HCT116 (cell line): ENCODE data around the gene SYNRG. TPM values are rescaled to one million over a fixed set of nuclear protein-coding genes. Genes with fewer than 3 reads are reported as not detected.
A peak's percentile ranks its signal among the peaks of the same experiment; 100 is the strongest.

Experiments
- ATAC-seq: fragments of 200-7000 bp; cut with Tn5 transposase; 2 replicates; pipeline ENCODE4 v1.9.1; 2020; ENCODE audit warnings: mild to moderate bottlenecking, moderate library complexity
- BruUV-seq: library from RNA; stranded (reverse); fragments of 400-500 nt; replicated peaks from 2 replicates; lab custom pipeline; 2021; lab: Mats Ljungman, UMichigan
- CTCF ChIA-PET: fragments of 300-600 bp; sonication (Branson Sonifier 250); formaldehyde crosslinking; loops from one replicate; lab custom pipeline; 2021; ENCODE audit warnings: antibody characterized with exemption; lab: Charles Lee
- POLR2A ChIA-PET: fragments of 300-600, 350-600 bp; sonication (Branson Sonifier 250); formaldehyde crosslinking; loops from one replicate; lab custom pipeline; 2021; ENCODE audit warnings: antibody characterized with exemption; lab: Charles Lee
- RAD21 ChIA-PET, 2 experiments: fragments of 300-600 bp; sonication (Branson Sonifier 250); formaldehyde crosslinking; loops; one replicate each; lab custom pipeline; 2023; ENCODE audit warnings: low total read pairs in 2 of 2; ENCODE audit not compliant: uncharacterized antibody in 2 of 2, unreplicated experiment in 2 of 2, low non-redundant PET in 1 of 2; lab: Charles Lee
- DNase-seq: peaks from one replicate; pipeline ENCODE4 v3.0.0-alpha.2; 2010; ENCODE audit warnings: low read depth, low spot score
- H2AFZ ChIP-seq: fragments of 200-600 bp; shearing (Covaris generic), sonication (generic); 2 replicates; pipeline ENCODE4 v1.6.1; 2017; ENCODE audit warnings: low read depth, mixed run types, mixed read lengths, antibody characterized with exemption, low read length; ENCODE audit not compliant: poor library complexity, severe bottlenecking
- H3K27ac ChIP-seq: 2 replicates; pipeline ENCODE4 v1.5.1; 2012; ENCODE audit warnings: low read depth, low read length
- H3K27me3 ChIP-seq: fragments of 200-600 bp; sonication (generic); 2 replicates; pipeline ENCODE4 v1.6.1; 2016; ENCODE audit warnings: mixed run types, low read length, mixed read lengths; ENCODE audit not compliant: insufficient read depth
- H3K36me3 ChIP-seq, 2 experiments: fragments of 200-500 bp in 1 of 2; fragments of 200-600 bp in 1 of 2; sonication (Bioruptor generic) in 1 of 2; sonication (generic) in 1 of 2; 2 replicates each; pipeline versions ENCODE4 v1.5.1 to v1.6.1; 2014 to 2016; ENCODE audit warnings: low read length in 2 of 2, inconsistent platforms in 1 of 2, mixed read lengths in 1 of 2, mixed run types in 1 of 2; ENCODE audit not compliant: insufficient read depth in 2 of 2, control insufficient read depth in 1 of 2
- H3K4me1 ChIP-seq, 2 experiments: fragments of 200-600 bp in 1 of 2; sonication (generic) in 1 of 2; 2 replicates each; pipeline versions ENCODE4 v1.5.1 to v1.6.1; 2012 to 2017; ENCODE audit warnings: low read length in 2 of 2, inconsistent platforms in 1 of 2, mild to moderate bottlenecking in 1 of 2, mixed read lengths in 1 of 2, mixed run types in 1 of 2, moderate library complexity in 1 of 2; ENCODE audit not compliant: insufficient read depth in 2 of 2, control insufficient read depth in 1 of 2
- H3K4me2 ChIP-seq: fragments of 200-600 bp; sonication (generic); 2 replicates; pipeline ENCODE4 v1.6.1; 2017; ENCODE audit warnings: mixed run types, low read length, mixed read lengths
- H3K4me3 ChIP-seq, 2 experiments: fragments of 200-600 bp in 1 of 2; sonication (generic) in 1 of 2; replicated peaks in 1 of 2; 2 replicates each; pipeline ENCODE4 v1.5.1; 2011 to 2016; ENCODE audit warnings: low read length in 2 of 2, control low read depth in 1 of 2, low read depth in 1 of 2, mild to moderate bottlenecking in 1 of 2, mixed read lengths in 1 of 2, mixed run types in 1 of 2
- H3K79me2 ChIP-seq: fragments of 200-600 bp; sonication (generic); 2 replicates; pipeline ENCODE4 v1.6.1; 2017; ENCODE audit warnings: mild to moderate bottlenecking, mixed run types, low read length, moderate library complexity, mixed read lengths; ENCODE audit not compliant: insufficient read depth
- H3K9ac ChIP-seq: fragments of 200-600 bp; sonication (generic); 2 replicates; pipeline ENCODE4 v1.6.1; 2016; ENCODE audit warnings: low read length, mixed read lengths
- H3K9me2 ChIP-seq: fragments of 200-600 bp; sonication (generic), shearing (Covaris generic); 2 replicates; pipeline ENCODE4 v1.6.1; 2017; ENCODE audit warnings: mixed run types, mild to moderate bottlenecking, moderate library complexity; ENCODE audit not compliant: insufficient read depth
- H3K9me3 ChIP-seq, 2 experiments: fragments of 200-500 bp in 1 of 2; fragments of 200-600 bp in 1 of 2; sonication (Bioruptor generic) in 1 of 2; sonication (generic) in 1 of 2; 2 replicates each; pipeline ENCODE4 v1.6.1; 2014 to 2017; ENCODE audit warnings: low read length in 2 of 2, mixed read lengths in 2 of 2, inconsistent platforms in 1 of 2, low read depth in 1 of 2, mild to moderate bottlenecking in 1 of 2, mixed run types in 1 of 2, moderate library complexity in 1 of 2; ENCODE audit not compliant: control insufficient read depth in 1 of 2, insufficient read depth in 1 of 2
- H4K20me1 ChIP-seq: fragments of 200-600 bp; sonication (generic), shearing (Covaris generic); 2 replicates; pipeline ENCODE4 v1.6.1; 2017; ENCODE audit warnings: mixed run types, mild to moderate bottlenecking, moderate library complexity; ENCODE audit not compliant: insufficient read depth
- CBX3 ChIP-seq: IDR thresholded peaks from 2 replicates; pipeline ENCODE4 v1.6.1; 2012; ENCODE audit warnings: low read depth
- EZH2 ChIP-seq: fragments of 200-600 bp; sonication (generic); IDR thresholded peaks from 2 replicates; pipeline ENCODE4 v1.6.1; 2017; ENCODE audit warnings: antibody characterized with exemption, mixed run types
- EZH2phosphoT487 ChIP-seq: fragments of 200-600 bp; IDR thresholded peaks from 2 replicates; pipeline ENCODE4 v1.6.1; 2018; ENCODE audit warnings: antibody characterized with exemption, borderline replicate concordance
- FOSL1 ChIP-seq: IDR thresholded peaks from 2 replicates; pipeline ENCODE4 v1.6.1; 2012; ENCODE audit warnings: low read depth
- MAX ChIP-seq: IDR thresholded peaks from 2 replicates; pipeline ENCODE4 v1.6.1; 2012
- POLR2A ChIP-seq: IDR thresholded peaks from 2 replicates; pipeline ENCODE4 v1.7.0; 2011; ENCODE audit warnings: borderline replicate concordance; ENCODE audit not compliant: insufficient read depth, insufficient read length; ENCODE audit errors: extremely low read depth
- POLR2AphosphoS5 ChIP-seq: IDR thresholded peaks from 2 replicates; pipeline ENCODE4 v1.6.1; 2011; ENCODE audit warnings: mild to moderate bottlenecking, low read depth, low read length, moderate library complexity
- RAD21 ChIP-seq: IDR thresholded peaks from 2 replicates; pipeline ENCODE4 v1.6.1; 2012; ENCODE audit warnings: low read depth, mild to moderate bottlenecking
- SIN3A ChIP-seq: IDR thresholded peaks from 2 replicates; pipeline ENCODE4 v1.6.1; 2012; ENCODE audit warnings: low read depth
- SP1 ChIP-seq: IDR thresholded peaks from 2 replicates; pipeline ENCODE4 v1.6.1; 2012; ENCODE audit warnings: low read depth
- SRF ChIP-seq: IDR thresholded peaks from 2 replicates; pipeline ENCODE4 v1.6.1; 2012; ENCODE audit warnings: low read depth
- TCF7L2 ChIP-seq: IDR thresholded peaks from 2 replicates; pipeline ENCODE4 v1.7.0; 2011; ENCODE audit warnings: borderline replicate concordance, inconsistent platforms; ENCODE audit not compliant: insufficient read depth, insufficient read length; ENCODE audit errors: extremely low read depth
- YY1 ChIP-seq: IDR thresholded peaks from 2 replicates; pipeline ENCODE4 v1.6.1; 2011; ENCODE audit warnings: low read length, low read depth, moderate library complexity, mild to moderate bottlenecking; ENCODE audit not compliant: insufficient replicate concordance; ENCODE audit errors: extremely low read depth
- ZBTB33 ChIP-seq: IDR thresholded peaks from 2 replicates; pipeline ENCODE4 v1.6.1; 2011; ENCODE audit warnings: mild to moderate bottlenecking, low read length, moderate library complexity; ENCODE audit not compliant: insufficient replicate concordance; ENCODE audit errors: extremely low read depth
- ZFX ChIP-seq: fragments of 450-650 bp; IDR thresholded peaks from 2 replicates; pipeline ENCODE4 v1.6.1; 2017
- ZNF274 ChIP-seq: fragments of 200-500 bp; sonication (Bioruptor generic); IDR thresholded peaks from 2 replicates; pipeline ENCODE4 v1.6.1; 2014; ENCODE audit warnings: mild to moderate bottlenecking, low read depth, low read length, inconsistent platforms
- intact Hi-C: fragments of 100-400 bp; cut with micrococcal nuclease; formaldehyde crosslinking; loops from 2 replicates; pipeline ENCODE4 v1.10.0; 2022
- total RNA-seq: library from RNA; stranded (reverse); gene quantifications from one replicate; pipeline ENCODE4 v1.2.1, GENCODE V29; 2021; ENCODE audit not compliant: unreplicated experiment
- TF ChIP-seq, protein P1 (sequence below), 3 experiments: fragments of 200-600 bp in 1 of 3; sonication (generic) in 1 of 3; IDR thresholded peaks in 2 of 3; conservative IDR thresholded peaks in 1 of 3; 2 replicates each; pipeline ENCODE4 v1.5.1; 2012 to 2017; ENCODE audit warnings: low read depth in 2 of 3, low read length in 2 of 3, antibody characterized with exemption in 1 of 3, borderline replicate concordance in 1 of 3, control low read depth in 1 of 3, mild to moderate bottlenecking in 1 of 3, mixed read lengths in 1 of 3, mixed run types in 1 of 3, moderate library complexity in 1 of 3; ENCODE audit not compliant: insufficient read depth in 1 of 3

Gene SYNRG
- total RNA-seq, 1 experiment from 2014 or later: 23.8 TPM

DNA sequence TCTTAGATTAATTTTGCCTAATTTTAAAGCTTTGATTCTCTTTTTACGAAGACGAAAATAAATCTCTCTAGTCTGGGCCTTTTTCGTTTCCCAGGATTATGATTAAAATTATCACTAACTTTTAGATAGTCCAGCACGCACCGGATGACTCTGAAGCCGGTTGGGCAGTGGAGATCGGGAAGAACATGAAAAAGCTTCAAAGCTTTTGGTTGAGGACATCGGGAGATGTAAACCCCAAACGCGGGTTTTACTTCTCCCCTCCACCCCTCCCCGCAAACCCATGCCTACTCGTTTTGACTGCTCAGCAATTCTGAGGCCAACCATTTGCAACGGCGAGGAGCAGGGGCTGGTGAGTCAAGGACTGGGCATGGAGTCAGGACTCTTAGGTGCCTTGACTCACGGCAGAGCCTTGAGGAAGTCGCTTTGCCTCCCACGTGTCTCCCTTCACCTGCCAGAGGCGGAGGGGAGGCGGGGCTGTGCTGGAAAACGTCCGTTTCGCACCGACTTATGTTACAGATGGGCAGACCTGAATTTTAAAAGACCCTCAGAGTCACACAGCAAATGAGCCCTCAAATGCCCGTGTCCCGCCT, 120.5 kb downstream of the SYNRG start (continued):
- TF ChIP-seq, protein P1, sequence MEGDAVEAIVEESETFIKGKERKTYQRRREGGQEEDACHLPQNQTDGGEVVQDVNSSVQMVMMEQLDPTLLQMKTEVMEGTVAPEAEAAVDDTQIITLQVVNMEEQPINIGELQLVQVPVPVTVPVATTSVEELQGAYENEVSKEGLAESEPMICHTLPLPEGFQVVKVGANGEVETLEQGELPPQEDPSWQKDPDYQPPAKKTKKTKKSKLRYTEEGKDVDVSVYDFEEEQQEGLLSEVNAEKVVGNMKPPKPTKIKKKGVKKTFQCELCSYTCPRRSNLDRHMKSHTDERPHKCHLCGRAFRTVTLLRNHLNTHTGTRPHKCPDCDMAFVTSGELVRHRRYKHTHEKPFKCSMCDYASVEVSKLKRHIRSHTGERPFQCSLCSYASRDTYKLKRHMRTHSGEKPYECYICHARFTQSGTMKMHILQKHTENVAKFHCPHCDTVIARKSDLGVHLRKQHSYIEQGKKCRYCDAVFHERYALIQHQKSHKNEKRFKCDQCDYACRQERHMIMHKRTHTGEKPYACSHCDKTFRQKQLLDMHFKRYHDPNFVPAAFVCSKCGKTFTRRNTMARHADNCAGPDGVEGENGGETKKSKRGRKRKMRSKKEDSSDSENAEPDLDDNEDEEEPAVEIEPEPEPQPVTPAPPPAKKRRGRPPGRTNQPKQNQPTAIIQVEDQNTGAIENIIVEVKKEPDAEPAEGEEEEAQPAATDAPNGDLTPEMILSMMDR (IDR thresholded peaks at IDR 0.05 in 2 of 3, conservative IDR thresholded peaks at IDR 0.05 in 1 of 3; ENCODE audit: borderline replicate concordance in 1 of 3, insufficient read depth in 1 of 3, low read depth in 2 of 3, low read length in 2 of 3): no peak
- peak; percentile 16 for TF ChIP-seq TCF7L2

GRCh38 chr17:37488009-37488604, 121.1 kb downstream of the SYNRG start:
- peaks cover 31% of the 10 kb centered on the region for H3K79me2 ChIP-seq
- intact Hi-C loops: no loop called here
- BruUV-seq: no TSS peak
- H3K9me3 ChIP-seq: no peaks in the 10 kb centered on the region
- peaks cover 36 to 56% of the 10 kb centered on the region in 2 experiments for H3K4me1 ChIP-seq
- peak overlapping the region; percentile 77 for H3K9ac ChIP-seq
- H3K4me2 ChIP-seq: peak overlapping the region; percentile 96
- H3K27ac ChIP-seq: peak overlapping the region; percentile 91
- ChIA-PET RAD21 (interaction anchor here in 1 of 2 experiments (0.6 kb wide), 1 partner anchor 31 kb away, joined by 3 read pairs; no protein-coding TSS in a partner anchor), CTCF (no interaction called here), POLR2A (no interaction called here)
- no peaks in the 10 kb centered on the region for H3K9me2 ChIP-seq
- peak; percentile 65 for DNase-seq
- ATAC-seq: peak; percentile 30
- H4K20me1 ChIP-seq: peaks cover 9% of the 10 kb centered on the region; the same call in 1 of the 2 replicates
- H3K27me3 ChIP-seq: no peaks in the 10 kb centered on the region
- peak overlapping the region; percentile 59 to 63 for H3K4me3 ChIP-seq
- H2AFZ ChIP-seq: no peak overlapping the region
- no peaks in the 10 kb centered on the region for H3K36me3 ChIP-seq
- no peak for TF ChIP-seq POLR2A
- no peak for TF ChIP-seq SRF
- no peak for TF ChIP-seq ZFX
- TF ChIP-seq ZBTB33: no peak
- TF ChIP-seq TCF7L2: no peak
- TF ChIP-seq, protein P1 (IDR thresholded peaks at IDR 0.05 in 2 of 3, conservative IDR thresholded peaks at IDR 0.05 in 1 of 3; ENCODE audit: borderline replicate concordance in 1 of 3, insufficient read depth in 1 of 3, low read depth in 2 of 3, low read length in 2 of 3): no peak
- TF ChIP-seq POLR2AphosphoS5: peak; percentile 34; the same call in 1 of the 2 replicates
- TF ChIP-seq ZNF274: no peak
- TF ChIP-seq RAD21: 0 out of 2 replicates have a peak, but pooled peaks have one; percentile 8
- TF ChIP-seq SP1: peak; percentile 42; the same call in 1 of the 2 replicates
- peak; percentile 62 for TF ChIP-seq FOSL1
- TF ChIP-seq SIN3A: 0 out of 2 replicates have a peak, but pooled peaks have one; percentile 33
- peak; percentile 59; the same call in 1 of the 2 replicates for TF ChIP-seq CBX3
- TF ChIP-seq EZH2phosphoT487: no peak
- no peak for TF ChIP-seq MAX
- no peak for TF ChIP-seq EZH2
- TF ChIP-seq YY1: no peak
